Measurements from ENCODE around the gene AVEN. TPM values are rescaled to one million over a fixed set of nuclear protein-coding genes. Genes with fewer than 3 reads are reported as not detected.

Gene AVEN
- total and polyA plus RNA-seq, 2 of the 13 experiments (the other 11 are each of a cell fraction or from before 2014, with no cell fraction given) = 4.4 to 17.5 TPM

- TF ChIP-seq NFAT5 (CRISPR knock-in tag; IDR thresholded peaks at IDR 0.05) = no peak
- no peak for TF ChIP-seq ZFYVE20 (CRISPR knock-in tag; IDR thresholded peaks at IDR 0.05; ENCODE audit: borderline replicate concordance, low read depth)
- no peak for TF ChIP-seq PRMT3 (CRISPR knock-in tag; IDR thresholded peaks at IDR 0.05; ENCODE audit: borderline replicate concordance, low read depth)
- no peak for TF ChIP-seq ZBTB33 (CRISPR knock-in tag; IDR thresholded peaks at IDR 0.05)
These were observed 748 bp upstream of the AVEN start (continued) for GRCh38 chr15:34039790-34040113.

Measured in HepG2 (cell line).